ENCODE data around the gene CCM2.
"Not testable (repeated sequence)": the region's sequence is repeated elsewhere in the genome, so short reads cannot be mapped to it uniquely, and the experiment has no call there.

The CCM2 gene

DNA sequence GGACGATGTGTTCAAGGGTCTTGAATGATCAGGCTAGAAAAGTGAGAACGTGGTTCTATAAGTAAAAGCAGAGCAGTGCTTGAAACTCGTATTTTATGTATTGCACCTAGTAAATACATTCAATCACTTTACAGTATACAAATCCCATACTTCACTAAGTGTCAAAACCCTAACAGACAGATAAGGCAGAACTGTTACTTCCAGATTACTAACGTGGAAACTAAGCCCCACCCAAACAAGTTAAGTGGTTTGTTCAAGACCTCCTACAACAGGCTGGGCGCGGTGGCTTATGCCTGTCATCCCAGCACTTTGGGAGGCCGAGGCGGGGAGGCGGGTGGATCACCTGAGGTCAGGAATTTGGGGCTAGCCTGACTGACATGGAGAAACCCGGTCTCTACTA, 12.0 kb upstream of the CCM2 start:
- no peak overlapping the region for H3K27ac ChIP-seq (ENCODE audit: poor library complexity, severe bottlenecking)
- TF ChIP-seq CTCF (IDR thresholded peaks at IDR 0.05; ENCODE audit: poor library complexity, severe bottlenecking) = no peak
- no peak overlapping the region for H3K4me3 ChIP-seq (ENCODE audit: severe bottlenecking)

DNA sequence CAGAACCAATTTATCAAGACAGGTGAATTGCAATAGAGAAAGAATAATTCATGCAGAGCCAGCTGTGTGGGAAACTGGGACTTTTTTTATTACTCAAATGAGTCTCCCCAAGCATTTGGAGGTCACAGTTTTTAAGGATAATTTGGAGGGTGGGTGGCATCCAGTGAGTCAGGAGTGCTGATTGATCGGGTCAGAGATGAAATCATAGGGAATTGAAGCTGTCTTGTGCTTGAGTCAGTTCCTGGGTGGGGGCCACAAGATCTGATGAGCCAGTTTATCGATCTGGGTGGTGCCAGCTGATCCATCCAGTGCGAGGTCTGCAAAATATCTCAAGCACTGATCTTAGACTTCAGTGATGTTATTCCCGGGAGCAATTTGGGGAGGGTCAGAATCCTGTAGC, 11.3 kb upstream of the CCM2 start:
- TF ChIP-seq CTCF (IDR thresholded peaks at IDR 0.05; ENCODE audit: poor library complexity, severe bottlenecking) = no peak
- H3K27me3 ChIP-seq (ENCODE audit: insufficient read depth, poor library complexity, severe bottlenecking) = no peaks in the 10 kb centered on the region
- H3K4me3 ChIP-seq (ENCODE audit: severe bottlenecking) = no peak overlapping the region
- peaks cover 24% of the 10 kb centered on the region for H3K36me3 ChIP-seq (ENCODE audit: low read depth)
- H3K27ac ChIP-seq (ENCODE audit: poor library complexity, severe bottlenecking) = no peak overlapping the region
- no peaks in the 10 kb centered on the region for H3K9me3 ChIP-seq (ENCODE audit: severe bottlenecking)
- DNase-seq (ENCODE audit: low spot score) (no peak), ATAC-seq (ENCODE audit: low read depth) (no peak)
- peaks cover 18% of the 10 kb centered on the region for H3K4me1 ChIP-seq (ENCODE audit: insufficient read depth, poor library complexity, severe bottlenecking)

More for the DNA sequence above, 12.0 kb upstream of the CCM2 start:
- peaks cover 31% of the 10 kb centered on the region for H3K36me3 ChIP-seq (ENCODE audit: low read depth)
- ATAC-seq (ENCODE audit: low read depth) (no peak), DNase-seq (ENCODE audit: low spot score) (no peak)
- no peaks in the 10 kb centered on the region for H3K9me3 ChIP-seq (ENCODE audit: severe bottlenecking)
- peaks cover 18% of the 10 kb centered on the region for H3K4me1 ChIP-seq (ENCODE audit: insufficient read depth, poor library complexity, severe bottlenecking)
- no peaks in the 10 kb centered on the region for H3K27me3 ChIP-seq (ENCODE audit: insufficient read depth, poor library complexity, severe bottlenecking)

GRCh38 chr7:44989132-44989531, 10.9 kb upstream of the CCM2 start:
- H3K27me3 ChIP-seq (ENCODE audit: insufficient read depth, poor library complexity, severe bottlenecking) = no peaks in the 10 kb centered on the region
- H3K27ac ChIP-seq (ENCODE audit: poor library complexity, severe bottlenecking) = peak overlapping the region; percentile 44
- TF ChIP-seq CTCF (IDR thresholded peaks at IDR 0.05; ENCODE audit: poor library complexity, severe bottlenecking) = no peak
- no peak for DNase-seq (ENCODE audit: low spot score)
- H3K36me3 ChIP-seq (ENCODE audit: low read depth) = peaks cover 20% of the 10 kb centered on the region
- peaks cover 18% of the 10 kb centered on the region for H3K4me1 ChIP-seq (ENCODE audit: insufficient read depth, poor library complexity, severe bottlenecking)
- H3K4me3 ChIP-seq (ENCODE audit: severe bottlenecking) = no peak overlapping the region
- ATAC-seq (ENCODE audit: low read depth) = no peak
- no peaks in the 10 kb centered on the region for H3K9me3 ChIP-seq (ENCODE audit: severe bottlenecking)

GRCh38 chr7:44990109-44991023, 9.6 kb upstream of the CCM2 start:
- DNase-seq (ENCODE audit: low spot score) (no peak), ATAC-seq (ENCODE audit: low read depth) (0 out of 3 replicates have a peak, but pooled peaks have one; percentile 19)
- H3K4me1 ChIP-seq (ENCODE audit: insufficient read depth, poor library complexity, severe bottlenecking) = peaks cover 12% of the 10 kb centered on the region
- H3K27me3 ChIP-seq (ENCODE audit: insufficient read depth, poor library complexity, severe bottlenecking) = no peaks in the 10 kb centered on the region
- peak overlapping the region; percentile 44 for H3K27ac ChIP-seq (ENCODE audit: poor library complexity, severe bottlenecking)
- peaks cover 8% of the 10 kb centered on the region for H3K36me3 ChIP-seq (ENCODE audit: low read depth)
- H3K9me3 ChIP-seq (ENCODE audit: severe bottlenecking) = no peaks in the 10 kb centered on the region
- TF ChIP-seq CTCF (IDR thresholded peaks at IDR 0.05; ENCODE audit: poor library complexity, severe bottlenecking) = no peak
- H3K4me3 ChIP-seq (ENCODE audit: severe bottlenecking) = no peak overlapping the region

- not testable (repeated sequence) for H3K9me3 ChIP-seq (ENCODE audit: severe bottlenecking); DNase-seq (ENCODE audit: low spot score); H3K27ac ChIP-seq (ENCODE audit: poor library complexity, severe bottlenecking); H3K4me3 ChIP-seq (ENCODE audit: severe bottlenecking); H3K4me1 ChIP-seq (ENCODE audit: insufficient read depth, poor library complexity, severe bottlenecking); ATAC-seq (ENCODE audit: low read depth); H3K27me3 ChIP-seq (ENCODE audit: insufficient read depth, poor library complexity, severe bottlenecking); H3K36me3 ChIP-seq (ENCODE audit: low read depth)
Measured at GRCh38 chr7:44992004-44992795, 7.8 kb upstream of the CCM2 start.

All from RWPE2 (cell line).